SU-DHL-6 (cell line): Measurements from ENCODE around the gene ERBB2.

Experiments used
- H2AFZ ChIP-seq: fragments of 200-600 bp; sonication (generic); 2 replicates; pipeline ENCODE4 v1.6.1; 2014; ENCODE audit warnings: low read depth, mild to moderate bottlenecking, moderate library complexity, mixed read lengths, antibody characterized with exemption, low read length; ENCODE audit not compliant: severe bottlenecking
- H3F3A ChIP-seq: fragments of 200-600 bp; shearing (Covaris generic); 2 replicates; pipeline ENCODE4 v1.6.0; 2016; ENCODE audit warnings: antibody characterized with exemption, mild to moderate bottlenecking; ENCODE audit not compliant: insufficient read depth
- H3K27ac ChIP-seq: fragments of 200-600 bp; sonication (generic); 2 replicates; pipeline ENCODE4 v1.5.1; 2016; ENCODE audit warnings: low read depth, mild to moderate bottlenecking, low read length, moderate library complexity, mixed read lengths
- H3K27me3 ChIP-seq: fragments of 200-600 bp; sonication (generic), shearing (Covaris generic); 2 replicates; pipeline ENCODE4 v1.6.0; 2014; ENCODE audit warnings: mild to moderate bottlenecking, low read length
- H3K36me3 ChIP-seq: fragments of 200-600 bp; sonication (generic); 2 replicates; pipeline ENCODE4 v1.6.1; 2014; ENCODE audit warnings: mild to moderate bottlenecking, low read length, mixed read lengths
- H3K4me2 ChIP-seq: fragments of 300-600, 200-600 bp; shearing (Covaris generic), sonication (generic); 2 replicates; pipeline ENCODE4 v1.6.0; 2014; ENCODE audit warnings: low read length, low read depth, mild to moderate bottlenecking; ENCODE audit not compliant: poor library complexity, severe bottlenecking
- H3K4me3 ChIP-seq: fragments of 200-600 bp; sonication (generic); 2 replicates; pipeline ENCODE4 v1.5.1; 2014; ENCODE audit warnings: antibody characterized with exemption, low read length, mild to moderate bottlenecking, mixed read lengths; ENCODE audit not compliant: insufficient read depth, poor library complexity, severe bottlenecking
- H3K79me2 ChIP-seq: fragments of 200-600 bp; sonication (generic); 2 replicates; pipeline ENCODE4 v1.6.1; 2014; ENCODE audit warnings: mild to moderate bottlenecking, low read length, moderate library complexity; ENCODE audit not compliant: insufficient read depth
- H3K9ac ChIP-seq: fragments of 200-600 bp; sonication (generic); 2 replicates; pipeline ENCODE4 v1.7.0; 2014; ENCODE audit warnings: mild to moderate bottlenecking, low read length
- H3K9me2 ChIP-seq: fragments of 200-600 bp; sonication (generic); replicated peaks from 2 replicates; pipeline ENCODE4 v1.6.1; 2014; ENCODE audit warnings: low read length; ENCODE audit not compliant: insufficient read depth
- H3K9me3 ChIP-seq: fragments of 200-600 bp; sonication (generic); 2 replicates; pipeline ENCODE4 v1.6.1; 2014; ENCODE audit warnings: low read length, mixed read lengths; ENCODE audit not compliant: insufficient read depth
- H4K20me1 ChIP-seq: fragments of 200-600 bp; sonication (generic); 2 replicates; pipeline ENCODE4 v1.6.1; 2014; ENCODE audit warnings: low read depth, mild to moderate bottlenecking, antibody characterized with exemption, low read length, moderate library complexity, mixed read lengths
- EZH2phosphoT487 ChIP-seq: fragments of 200-600 bp; sonication (generic), shearing (Covaris generic); conservative IDR thresholded peaks from 2 replicates; pipeline ENCODE4 v1.6.1; 2018; ENCODE audit warnings: mild to moderate bottlenecking, antibody characterized with exemption, low read length, moderate library complexity, mixed read lengths
- TF ChIP-seq, protein P1 (sequence below): fragments of 200-600 bp; sonication (generic); IDR thresholded peaks from one replicate; pipeline ENCODE4 v1.5.1; 2017; ENCODE audit warnings: antibody characterized with exemption, mild to moderate bottlenecking, low read length, moderate library complexity; ENCODE audit not compliant: insufficient read depth, poor library complexity, severe bottlenecking

Gene ERBB2

DNA sequence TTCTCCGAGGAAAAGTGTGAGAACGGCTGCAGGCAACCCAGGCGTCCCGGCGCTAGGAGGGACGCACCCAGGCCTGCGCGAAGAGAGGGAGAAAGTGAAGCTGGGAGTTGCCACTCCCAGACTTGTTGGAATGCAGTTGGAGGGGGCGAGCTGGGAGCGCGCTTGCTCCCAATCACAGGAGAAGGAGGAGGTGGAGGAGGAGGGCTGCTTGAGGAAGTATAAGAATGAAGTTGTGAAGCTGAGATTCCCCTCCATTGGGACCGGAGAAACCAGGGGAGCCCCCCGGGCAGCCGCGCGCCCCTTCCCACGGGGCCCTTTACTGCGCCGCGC is at the start of gene ERBB2:
Gene ERBB2 (plus strand): TSS at position 247 of the 330 bp plus-strand sequence. CDS start 175 bp downstream, outside the sequence.
- Histone ChIP-seq H3K4me3 (no peak within 1 kb of the TSS), H3K79me2 (no peaks in the 10 kb centered on the region), H4K20me1 (no peaks in the 10 kb centered on the region), H3K4me2 (no peak within 1 kb of the TSS), H3K27ac (no peak within 1 kb of the TSS), H3K9me3 (no peaks in the 10 kb centered on the region), H3K9me2 (no peaks in the 10 kb centered on the region), H3K36me3 (no peaks in the 10 kb centered on the region), H3K9ac (no peak within 1 kb of the TSS), H2AFZ (no peak within 1 kb of the TSS), H3K27me3 (no peaks in the 10 kb centered on the region), H3F3A (no peaks in the 10 kb centered on the region)
- TF ChIP-seq, protein P1, sequence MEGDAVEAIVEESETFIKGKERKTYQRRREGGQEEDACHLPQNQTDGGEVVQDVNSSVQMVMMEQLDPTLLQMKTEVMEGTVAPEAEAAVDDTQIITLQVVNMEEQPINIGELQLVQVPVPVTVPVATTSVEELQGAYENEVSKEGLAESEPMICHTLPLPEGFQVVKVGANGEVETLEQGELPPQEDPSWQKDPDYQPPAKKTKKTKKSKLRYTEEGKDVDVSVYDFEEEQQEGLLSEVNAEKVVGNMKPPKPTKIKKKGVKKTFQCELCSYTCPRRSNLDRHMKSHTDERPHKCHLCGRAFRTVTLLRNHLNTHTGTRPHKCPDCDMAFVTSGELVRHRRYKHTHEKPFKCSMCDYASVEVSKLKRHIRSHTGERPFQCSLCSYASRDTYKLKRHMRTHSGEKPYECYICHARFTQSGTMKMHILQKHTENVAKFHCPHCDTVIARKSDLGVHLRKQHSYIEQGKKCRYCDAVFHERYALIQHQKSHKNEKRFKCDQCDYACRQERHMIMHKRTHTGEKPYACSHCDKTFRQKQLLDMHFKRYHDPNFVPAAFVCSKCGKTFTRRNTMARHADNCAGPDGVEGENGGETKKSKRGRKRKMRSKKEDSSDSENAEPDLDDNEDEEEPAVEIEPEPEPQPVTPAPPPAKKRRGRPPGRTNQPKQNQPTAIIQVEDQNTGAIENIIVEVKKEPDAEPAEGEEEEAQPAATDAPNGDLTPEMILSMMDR, result no peak
- no peak for TF ChIP-seq EZH2phosphoT487

DNA sequence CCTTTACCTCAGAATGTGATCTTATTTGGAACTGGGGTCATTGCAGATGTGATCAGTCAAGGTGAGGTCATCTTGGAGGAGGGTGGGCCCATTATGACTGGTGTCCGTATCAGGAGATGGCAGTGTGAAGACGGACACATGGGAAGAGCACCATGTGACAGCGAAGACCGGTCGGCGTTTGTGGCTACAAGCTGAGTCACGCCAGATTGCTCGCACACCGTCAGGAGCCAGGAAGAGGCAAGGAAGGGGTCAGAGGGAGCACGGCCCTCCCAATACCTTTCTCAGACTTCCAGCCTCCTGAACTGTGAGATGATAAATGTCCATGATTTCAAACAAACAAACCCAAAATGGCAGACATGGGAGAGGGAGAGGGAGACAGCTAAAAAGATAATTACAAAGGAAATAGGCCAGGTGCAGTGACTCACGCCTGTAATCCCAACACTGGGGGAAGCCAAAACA is 49.7 kb upstream of the ERBB2 start:
- TF ChIP-seq EZH2phosphoT487, result no peak
- TF ChIP-seq, protein P1, result no peak
- no peak overlapping the region for H3K27ac ChIP-seq
- no peaks in the 10 kb centered on the region for H3K9me2 ChIP-seq
- peaks cover 14% of the 10 kb centered on the region for H3K79me2 ChIP-seq
- no peak overlapping the region for H3K4me3 ChIP-seq
- H4K20me1 ChIP-seq, result no peaks in the 10 kb centered on the region
- no peak overlapping the region for H3K4me2 ChIP-seq
- no peaks in the 10 kb centered on the region for H3K36me3 ChIP-seq
- H3K9ac ChIP-seq, result no peak overlapping the region
- no peak overlapping the region for H2AFZ ChIP-seq
- H3K9me3 ChIP-seq, result no peaks in the 10 kb centered on the region
- H3F3A ChIP-seq, result no peaks in the 10 kb centered on the region
- H3K27me3 ChIP-seq, result no peaks in the 10 kb centered on the region

DNA sequence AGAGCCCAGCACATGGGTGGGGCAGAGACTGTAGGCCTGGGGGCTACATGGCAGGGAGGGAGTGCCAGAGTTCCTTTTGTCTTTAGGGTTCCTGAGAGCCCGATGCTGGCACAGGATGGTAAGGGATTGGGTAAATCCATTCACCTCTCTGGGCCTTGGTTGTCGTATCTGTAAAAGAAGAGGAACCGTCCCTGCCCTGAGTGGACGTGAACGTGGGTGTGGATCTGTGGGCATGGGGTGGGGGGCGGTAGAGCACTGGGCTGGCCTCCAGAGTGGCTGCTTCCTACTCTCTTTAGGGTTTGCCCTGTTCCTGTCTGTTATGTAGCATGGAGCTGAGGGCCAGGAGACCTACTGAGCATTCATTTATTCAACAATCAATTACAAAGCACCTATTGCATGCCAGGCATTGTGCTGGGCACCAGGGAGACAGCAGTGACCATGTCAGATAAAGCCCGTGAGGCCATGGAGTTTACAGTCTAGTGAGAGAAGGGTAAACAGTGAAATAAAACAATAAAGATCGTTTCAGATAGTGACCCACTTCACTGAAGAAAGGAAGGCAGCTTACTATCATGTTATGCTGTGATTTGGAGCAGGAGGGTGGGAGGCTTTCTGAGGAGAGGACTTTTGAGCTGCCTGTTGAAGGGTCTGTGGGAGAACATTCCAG is 47.8 kb upstream of the ERBB2 start:
- Histone ChIP-seq H2AFZ (no peak overlapping the region), H3K4me2 (no peak overlapping the region), H3K9me2 (no peaks in the 10 kb centered on the region), H3K9me3 (no peaks in the 10 kb centered on the region), H3K27ac (no peak overlapping the region), H3K9ac (no peak overlapping the region), H3F3A (no peaks in the 10 kb centered on the region), H4K20me1 (no peaks in the 10 kb centered on the region), H3K79me2 (no peaks in the 10 kb centered on the region; the same call in 1 of the 2 replicates), H3K36me3 (no peaks in the 10 kb centered on the region), H3K4me3 (no peak overlapping the region), H3K27me3 (no peaks in the 10 kb centered on the region)
- TF ChIP-seq, protein P1, result no peak
- no peak for TF ChIP-seq EZH2phosphoT487
